HG03442 (cell line): ENCODE measurements around the gene CIROP.
A peak's percentile ranks its signal among the peaks of the same experiment; 100 is the strongest.

ENCODE experiments used
- ATAC-seq: cut with Tn5 transposase; IDR thresholded peaks from one replicate; pipeline ENCODE4 v1.9.1; 2021; ENCODE audit warnings: mild to moderate bottlenecking, moderate library complexity; ENCODE audit not compliant: unreplicated experiment

CIROP gene

DNA sequence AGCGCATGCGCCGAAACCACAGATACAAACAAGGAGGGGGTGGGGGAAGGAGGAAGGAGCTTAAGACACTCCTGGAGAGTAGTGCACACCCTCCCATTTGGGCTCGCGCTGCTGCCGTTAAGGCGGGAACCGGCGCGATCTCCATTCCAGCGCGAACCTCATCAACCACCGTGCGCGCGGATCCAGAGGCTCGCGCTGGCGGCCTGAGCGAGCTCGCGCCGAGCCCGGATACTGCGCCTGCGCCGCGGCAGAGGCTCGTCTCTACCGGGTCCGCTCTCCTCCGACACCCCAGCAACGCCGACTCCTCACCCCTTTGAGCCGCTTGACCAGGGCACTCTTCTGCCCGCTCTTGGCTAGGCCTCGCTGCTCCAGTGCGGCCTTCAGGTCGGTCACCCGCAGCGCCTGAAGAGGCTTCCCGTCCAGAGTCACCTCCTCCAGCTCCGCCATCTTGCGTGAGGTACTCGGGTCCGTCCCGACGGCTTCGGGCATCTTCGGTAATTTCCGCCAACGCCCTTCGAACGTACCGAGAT lies 10.1 kb downstream of the CIROP start, which contains the start of gene ACIN1:
Gene ACIN1 (minus strand): TSS at position 471 of the 530 bp plus-strand sequence. CDS start 24 bp downstream, at position 447.
- peak; percentile 35 for ATAC-seq

DNA sequence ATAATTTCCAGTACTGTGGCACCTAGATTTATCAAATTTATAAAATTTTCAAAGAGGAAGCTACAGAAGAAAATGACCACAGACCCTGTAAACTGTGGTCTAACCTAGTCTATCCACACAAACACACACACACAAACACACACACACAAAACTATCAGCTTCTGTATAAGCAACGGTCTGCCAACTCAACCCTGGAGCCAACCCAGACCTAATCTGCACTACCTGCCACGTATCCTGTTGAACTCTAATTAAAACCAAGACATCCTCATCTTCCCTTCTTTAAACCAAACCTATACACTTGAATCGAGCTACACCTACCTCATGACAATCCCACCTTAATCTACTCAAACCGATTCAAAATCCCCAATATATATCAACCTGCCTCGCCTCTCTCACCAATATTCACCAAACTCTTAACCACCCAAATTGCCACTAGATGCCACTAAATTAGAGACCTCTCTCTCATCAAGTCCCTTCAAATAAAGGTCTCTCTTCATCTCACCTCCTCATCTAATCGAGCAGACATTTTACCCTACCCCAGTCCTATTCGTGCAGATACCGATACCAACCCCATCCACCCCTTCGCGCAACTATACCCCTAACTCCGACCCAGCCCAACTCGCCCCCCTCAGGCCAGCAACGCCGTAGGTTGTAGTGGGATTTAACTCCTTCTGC lies 10.7 kb downstream of the CIROP start:
- ATAC-seq, result no peak

DNA sequence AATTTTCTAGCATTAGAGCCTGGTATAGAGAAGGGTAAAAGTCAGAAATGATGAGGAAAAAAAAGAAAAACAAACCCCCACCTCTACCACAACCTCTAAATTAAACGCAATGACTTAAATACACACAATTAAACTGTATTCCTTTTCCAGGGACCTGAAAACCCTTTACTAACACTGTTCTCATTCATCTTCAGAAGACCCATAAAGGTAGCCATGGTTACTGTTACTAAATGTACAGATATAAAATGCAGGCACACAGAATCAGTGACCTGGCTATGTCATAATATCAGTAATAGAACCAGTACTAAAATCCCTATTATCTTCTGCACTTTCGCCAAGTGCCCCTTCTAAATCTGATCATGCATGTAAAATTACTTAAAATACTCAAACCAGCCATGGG lies 11.3 kb downstream of the CIROP start:
- no peak for ATAC-seq

DNA sequence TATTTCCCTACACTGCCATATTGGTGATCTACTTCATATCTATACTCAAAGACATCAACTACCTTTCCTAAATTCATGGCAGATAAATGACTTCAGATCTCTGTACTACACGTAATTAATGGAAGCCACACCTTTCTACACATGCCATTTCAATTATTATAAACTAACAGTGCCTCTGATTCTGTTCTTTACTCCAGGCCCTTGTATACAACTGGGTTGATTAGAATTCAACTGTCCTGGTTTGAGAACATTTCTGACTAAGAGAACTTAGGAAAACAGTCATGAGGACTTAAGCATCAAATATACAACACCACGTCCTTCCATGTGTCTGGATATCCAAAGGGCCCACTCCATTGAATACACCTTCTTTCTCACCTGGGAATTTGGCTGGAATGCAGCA lies 11.7 kb downstream of the CIROP start:
- ATAC-seq, result no peak

DNA sequence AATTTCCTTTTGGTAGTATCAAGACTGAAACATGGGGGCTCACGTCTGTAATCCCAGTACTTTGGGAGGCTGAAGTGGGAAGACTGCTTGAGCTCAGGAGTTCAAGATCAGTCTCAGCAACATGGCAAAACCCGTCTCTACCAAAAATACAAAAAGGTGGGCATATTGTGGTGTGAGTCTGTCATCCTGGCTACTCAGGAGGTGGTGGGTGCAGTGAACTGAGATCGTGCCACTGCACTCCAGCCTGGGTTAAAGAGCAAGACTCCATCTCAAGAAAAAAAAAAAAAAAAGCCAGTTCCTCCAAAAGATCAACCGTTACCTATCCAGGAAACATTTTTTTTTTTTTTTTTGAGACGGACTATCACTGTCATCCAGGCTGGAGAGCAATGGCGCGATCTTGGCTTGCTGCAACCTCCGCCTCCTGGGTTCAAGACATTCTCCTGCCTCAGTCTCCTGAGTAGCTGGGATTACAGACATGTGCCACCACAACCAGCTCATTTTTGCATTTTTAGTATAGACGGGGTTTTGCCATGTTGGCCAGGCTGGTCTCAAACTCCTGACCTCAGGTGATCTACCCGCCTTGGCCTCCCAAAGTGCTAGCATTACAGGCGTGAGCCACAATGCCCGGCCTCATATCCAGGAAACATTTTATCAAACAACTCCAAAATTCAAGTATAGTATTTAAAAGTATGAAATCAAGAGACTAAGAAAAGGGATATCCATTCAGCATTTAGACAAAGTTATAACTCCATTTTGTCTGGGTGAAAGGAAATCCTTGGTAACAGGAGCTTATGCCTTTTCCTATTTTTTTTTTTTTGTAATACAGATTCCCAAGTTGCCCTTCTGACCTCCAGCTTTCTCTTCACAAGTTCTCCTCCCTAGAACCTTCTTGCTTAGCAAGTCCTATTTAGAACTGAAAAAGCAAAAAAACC lies 13.2 kb downstream of the CIROP start:
- ATAC-seq, result no peak

DNA sequence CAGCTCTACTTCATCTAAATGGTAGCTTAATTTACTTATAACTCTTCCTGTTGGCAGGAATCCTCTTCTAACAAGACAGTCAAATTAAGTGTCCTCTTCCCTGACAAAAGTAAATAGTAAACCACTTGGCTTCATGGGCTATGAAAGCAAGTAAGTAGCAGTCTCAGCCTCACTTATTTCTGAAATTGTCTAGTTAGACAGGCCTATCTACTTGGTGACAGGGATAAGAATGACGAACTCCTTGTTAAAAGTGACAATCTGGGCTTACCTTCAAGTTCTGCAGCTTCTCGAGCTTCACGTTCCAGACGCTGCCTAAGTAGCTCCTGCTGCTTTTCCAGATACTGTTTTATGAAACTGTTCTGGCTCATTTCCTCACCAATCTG lies 14.5 kb downstream of the CIROP start:
- ATAC-seq, result no peak

DNA sequence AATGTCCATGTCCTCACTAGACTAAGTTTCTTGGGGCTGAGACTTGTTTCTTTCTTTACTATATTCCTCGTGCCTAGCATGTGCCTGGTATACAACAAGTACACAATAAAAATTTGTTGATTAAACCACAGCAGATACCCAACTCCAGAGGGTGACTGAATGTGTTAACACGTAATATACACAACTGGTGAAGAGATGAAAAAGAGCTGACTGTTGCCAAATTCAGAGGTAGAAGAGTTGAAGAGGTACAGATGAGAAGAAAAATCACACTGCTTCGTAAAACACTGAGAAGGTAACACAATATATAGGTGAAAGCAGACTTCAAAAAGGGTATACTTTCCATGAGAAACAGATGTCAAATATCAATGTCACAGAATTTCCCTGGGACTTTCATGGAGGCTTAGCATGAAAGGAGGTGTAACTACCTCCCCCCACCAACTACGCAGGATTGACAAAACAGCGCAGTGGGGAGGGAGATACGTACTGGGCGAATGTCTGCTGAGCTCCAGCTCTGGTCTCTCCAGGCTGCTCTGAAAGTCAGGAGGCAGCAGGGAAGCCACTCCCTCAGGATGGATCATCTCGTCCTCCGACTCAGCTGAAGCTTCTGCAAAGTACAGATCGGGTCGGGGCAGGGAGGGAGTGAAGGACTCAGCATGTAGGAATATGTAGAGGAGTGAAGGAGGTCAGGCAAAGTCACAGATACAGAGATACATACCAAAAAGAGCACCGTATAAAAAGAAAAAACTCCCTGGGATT lies 15.1 kb downstream of the CIROP start:
- ATAC-seq, result no peak

DNA sequence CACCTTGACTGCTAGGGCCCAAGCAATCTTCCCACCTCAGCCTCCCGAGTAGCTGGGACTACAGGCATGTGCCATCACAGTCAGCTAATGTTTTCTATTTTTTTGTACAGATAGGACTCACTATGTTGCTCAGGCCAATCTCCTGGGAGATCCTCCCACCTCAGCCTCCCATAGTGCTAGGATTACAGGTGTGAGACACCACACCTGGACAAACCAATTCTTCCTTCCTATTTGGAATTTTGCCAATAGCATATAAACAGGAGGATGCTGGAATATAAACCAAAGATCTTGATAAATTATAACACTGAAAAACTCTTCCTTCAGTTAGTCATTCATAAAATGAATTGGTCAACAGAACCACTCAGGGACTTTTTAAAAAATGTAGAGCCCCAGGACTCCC lies 18.2 kb downstream of the CIROP start:
- no peak for ATAC-seq

DNA sequence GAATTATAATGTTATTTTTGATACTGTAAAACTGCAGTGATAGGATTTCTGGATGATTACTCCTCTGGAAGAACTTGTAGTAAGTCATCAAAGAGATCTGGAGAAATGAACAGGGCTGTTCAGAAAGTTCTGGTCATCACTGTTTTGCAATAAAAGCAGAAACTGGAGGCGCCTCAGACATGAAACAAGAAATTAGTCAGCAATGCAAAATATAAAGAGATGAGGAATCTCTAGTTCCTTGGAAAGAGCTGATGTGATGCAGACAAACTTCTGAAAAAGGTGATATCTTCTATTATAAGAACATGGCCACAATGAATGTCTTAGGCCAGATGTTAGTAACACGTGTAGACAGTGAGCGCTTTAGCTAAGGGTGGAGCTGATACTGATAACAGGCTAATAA lies 19.3 kb downstream of the CIROP start:
- ATAC-seq, result no peak

DNA sequence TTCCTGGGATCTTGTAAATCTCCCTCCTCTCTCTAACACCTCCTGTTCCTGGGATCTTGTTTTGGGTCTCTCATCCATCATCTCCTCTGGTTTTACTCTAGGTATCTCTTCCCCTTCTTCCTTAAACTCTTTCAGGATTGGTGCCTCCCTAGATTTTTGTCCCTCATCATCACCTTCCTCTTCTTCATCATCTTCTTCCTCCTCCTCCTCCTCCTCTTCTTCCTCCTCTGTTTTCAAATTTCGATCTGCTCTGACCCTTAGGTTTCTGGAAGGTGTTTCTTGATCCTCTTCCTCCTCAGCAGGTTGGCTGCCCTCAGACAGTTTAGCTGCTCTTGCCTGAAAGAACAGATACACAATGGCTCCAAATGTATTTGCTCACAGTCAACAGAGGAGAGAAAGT lies 24.3 kb downstream of the CIROP start:
- ATAC-seq, result no peak

DNA sequence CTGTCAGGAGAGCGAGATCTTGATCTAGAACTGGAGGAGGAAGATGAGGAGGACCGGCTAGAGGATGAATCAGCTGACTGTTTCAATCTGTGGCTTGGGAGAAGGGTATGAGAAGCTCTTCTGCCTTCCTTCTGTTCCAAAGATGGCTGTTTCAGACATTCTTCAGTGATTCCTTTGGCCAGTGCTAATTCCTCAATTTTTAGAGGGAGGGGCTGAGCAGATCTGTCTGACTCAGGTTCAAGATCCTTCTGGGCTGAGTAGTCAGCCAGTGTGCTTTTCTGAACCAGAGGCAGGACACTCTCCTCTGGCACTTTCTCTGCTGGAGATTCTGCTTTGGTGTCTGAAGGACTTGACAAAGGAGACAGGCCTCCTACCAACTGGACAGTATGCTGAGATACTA lies 25.1 kb downstream of the CIROP start:
- ATAC-seq, result no peak

DNA sequence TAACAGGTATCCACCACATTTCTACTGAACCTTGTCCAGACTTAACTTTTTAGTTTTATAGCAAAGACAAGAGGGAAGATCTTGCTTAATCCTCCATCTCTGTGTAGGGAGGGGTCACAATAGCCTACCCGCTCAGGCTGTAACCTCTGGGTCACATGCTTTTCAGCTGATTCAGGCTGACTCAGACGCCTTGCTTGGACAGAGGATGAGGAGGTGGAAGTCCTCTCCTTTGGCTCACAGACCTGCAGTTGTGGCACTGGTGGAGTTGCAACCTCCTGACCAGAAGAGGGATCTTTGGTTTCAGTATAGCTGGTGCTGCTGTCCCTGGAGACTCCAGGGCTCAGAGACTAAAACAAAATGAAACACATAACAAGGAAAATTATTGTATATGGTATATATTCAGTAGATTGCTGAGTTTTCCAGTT lies 26.1 kb downstream of the CIROP start:
- ATAC-seq, result no peak

DNA sequence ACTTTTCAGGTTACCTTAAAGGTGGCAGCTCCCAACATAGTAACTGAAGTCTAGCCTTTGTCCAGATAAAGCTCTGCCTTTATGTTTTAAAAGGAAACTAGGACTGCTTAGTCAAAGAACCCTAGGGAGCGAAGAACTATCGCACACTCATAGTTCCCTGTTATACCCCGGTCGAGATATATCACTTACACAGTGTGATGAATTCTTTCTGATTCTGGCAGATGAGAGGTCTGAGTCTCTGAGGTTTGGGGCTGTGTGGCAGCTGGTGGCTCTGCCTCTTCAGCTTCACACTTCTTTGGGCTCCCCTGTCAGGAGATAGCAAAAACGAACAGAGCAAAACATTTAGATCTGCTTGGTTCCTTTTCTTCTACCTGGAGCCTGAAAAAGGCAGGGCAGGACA lies 26.8 kb downstream of the CIROP start:
- ATAC-seq, result no peak

DNA sequence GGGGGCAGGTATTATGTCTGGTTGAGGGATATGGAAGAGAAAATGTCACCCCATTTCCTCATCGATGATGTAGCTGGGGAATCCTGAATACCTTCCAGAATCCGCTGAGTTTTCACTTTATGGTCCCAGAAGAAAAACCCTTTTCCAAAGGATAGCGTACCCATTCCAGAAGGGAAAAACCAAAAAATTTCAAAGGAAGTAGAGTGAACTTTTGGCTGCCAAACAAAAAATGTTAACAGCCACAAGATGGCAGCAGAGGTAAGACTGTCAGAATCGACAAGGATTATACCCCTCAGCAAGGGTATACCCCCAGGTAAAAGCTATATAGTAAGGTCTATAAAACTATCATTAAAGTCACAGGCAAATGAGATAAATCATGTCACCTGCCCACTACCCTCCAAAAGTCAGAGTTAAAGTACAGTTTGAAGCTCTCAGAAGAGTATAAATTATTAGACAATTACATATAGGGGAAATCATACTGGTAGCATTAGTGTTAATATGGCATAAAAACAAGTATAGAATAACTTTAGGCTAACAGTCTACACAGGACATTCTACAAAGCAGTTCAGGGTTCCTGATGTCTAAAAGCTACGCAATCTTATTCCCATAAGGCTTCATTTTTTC lies 27.9 kb downstream of the CIROP start:
- ATAC-seq, result no peak

DNA sequence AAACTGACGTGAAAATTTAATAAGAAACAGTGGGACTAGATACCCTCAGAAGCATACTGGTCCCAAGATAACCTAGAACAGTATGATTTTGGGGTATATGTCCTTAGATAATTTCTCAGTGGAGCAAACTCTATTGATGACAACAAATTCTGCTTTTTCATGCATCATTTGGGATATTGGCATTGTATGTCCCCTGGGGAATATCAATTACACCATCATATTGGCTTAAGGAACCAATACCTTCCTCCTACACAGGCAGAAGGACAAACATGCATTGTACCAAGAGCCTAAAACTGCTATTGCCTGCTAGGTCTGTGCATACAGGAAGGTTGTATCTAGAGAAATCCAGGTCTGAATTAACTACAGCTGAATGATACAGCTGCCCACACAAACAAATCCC lies 29.9 kb downstream of the CIROP start:
- no peak for ATAC-seq

DNA sequence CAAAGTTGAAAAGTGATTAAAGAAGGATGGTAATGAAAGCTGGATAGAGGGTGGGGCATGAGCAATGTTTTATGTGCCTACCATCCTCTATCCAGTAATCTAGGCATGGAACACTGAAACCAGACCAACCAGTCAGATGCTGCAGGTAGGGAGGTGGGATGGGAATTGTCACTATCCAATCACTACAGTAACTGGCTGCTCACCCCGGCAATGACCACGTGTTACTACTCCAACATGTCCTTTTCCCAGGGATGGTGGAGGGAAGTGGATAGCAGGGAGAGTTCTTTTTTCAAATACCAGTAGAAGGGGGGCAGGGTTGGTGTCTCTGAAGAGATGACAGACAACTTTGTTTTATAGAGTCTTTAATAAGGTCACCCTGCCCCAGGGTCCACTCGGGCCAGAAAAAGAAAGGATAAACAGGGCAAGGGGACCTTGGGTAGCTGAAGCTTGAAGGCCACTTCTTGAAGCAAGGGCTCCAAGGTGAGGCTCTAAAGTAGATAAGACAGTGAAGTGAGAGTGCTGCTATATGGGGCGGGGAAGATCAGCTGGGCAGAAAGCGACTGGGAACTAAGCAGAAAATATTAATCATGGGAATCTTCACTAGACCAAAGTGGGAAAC lies 32.8 kb downstream of the CIROP start:
- no peak for ATAC-seq

DNA sequence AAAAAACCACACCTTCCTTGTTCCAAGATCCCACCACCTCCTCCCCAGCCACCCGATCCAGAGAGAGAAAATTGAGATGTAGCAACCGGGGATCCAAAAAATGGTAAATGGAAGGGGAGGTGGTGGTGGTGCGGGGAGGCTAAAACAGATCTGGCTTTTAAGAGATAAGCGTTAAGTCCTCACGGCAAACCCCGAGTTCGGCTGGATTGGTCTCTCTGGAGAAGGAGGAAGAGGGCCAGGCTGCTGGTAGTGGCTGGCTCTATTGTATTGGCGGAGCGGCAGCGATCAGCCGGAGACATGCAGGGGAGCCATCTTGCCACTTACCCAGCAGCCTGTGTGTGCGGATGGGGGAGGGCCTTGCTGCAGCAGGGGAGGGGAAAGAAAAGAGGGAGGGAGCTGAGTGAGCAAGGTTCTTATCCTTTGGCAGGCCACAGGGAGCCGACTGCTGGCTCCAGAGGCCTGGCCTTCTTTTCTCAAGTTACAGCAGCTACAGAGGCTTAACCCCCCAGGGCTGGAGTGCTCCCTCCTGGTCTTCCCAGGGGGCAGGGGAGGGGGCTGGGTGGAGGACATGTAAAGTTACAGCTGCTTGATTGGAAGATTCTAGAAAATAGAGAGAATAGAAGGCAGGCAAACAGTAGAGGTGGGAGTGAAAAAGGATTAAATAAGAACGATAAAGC lies 33.4 kb downstream of the CIROP start:
- peak; percentile 90 for ATAC-seq

DNA sequence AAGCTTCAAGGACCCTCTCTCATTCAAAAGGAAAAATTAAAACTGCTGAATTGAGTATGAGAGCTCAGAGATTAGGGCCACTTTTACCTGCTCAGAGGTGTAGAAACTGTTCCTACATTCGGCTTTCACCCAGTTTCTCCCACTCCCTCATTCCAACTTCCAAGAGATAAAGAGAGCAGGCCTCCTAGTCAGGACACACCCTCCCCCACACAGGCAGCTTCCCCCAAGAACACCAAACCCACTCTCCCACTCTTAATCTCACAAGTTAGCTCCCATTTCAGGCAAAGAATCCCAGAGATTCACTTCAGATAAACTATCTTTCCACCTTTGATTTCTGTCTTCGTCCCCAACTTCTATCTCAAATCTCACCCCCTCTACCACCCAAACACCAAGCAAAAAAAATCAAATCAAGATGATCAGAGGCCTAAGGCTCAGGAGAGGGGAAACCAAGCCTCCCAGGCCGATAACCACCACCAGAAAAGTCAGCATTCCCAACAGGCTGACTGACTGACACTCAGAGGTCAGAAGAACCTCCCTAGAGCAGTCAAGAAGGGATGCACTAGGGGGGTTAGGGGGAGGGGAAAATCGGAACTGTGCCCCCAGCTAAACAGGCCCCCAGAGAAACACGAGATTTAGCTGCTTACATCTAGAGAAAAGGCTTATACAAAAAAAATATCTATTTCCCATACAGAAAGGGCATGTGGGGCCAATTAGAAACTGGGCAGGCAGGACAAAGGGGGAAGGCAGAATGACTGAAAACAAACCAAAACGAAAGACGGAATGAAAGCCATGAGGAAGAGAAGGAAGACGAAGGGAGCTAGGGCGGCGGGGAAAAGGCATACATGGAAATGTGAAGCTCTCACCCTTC lies 34.3 kb downstream of the CIROP start:
- ATAC-seq, result no peak

DNA sequence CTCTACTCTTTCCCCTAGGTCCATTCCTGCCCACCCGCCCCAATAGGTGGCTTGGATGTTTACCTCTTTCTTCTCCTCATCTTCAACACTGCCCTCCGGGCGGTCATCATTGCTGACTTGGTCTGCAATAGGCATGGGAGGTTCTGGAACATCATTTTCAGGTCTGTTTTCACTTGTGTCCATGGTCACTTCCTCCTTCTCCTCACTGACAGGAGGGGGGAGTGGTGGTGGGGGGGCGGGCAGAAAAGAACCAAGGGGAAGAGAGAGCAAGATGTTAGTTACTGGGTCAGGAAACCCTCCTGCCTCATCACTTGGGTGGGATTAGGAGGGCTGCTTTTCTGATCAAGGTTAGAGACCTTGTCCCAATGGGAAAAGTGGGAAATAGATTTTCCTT lies 35.4 kb downstream of the CIROP start:
- ATAC-seq, result no peak
